HG03520 (cell line): ENCODE data around the gene KRTAP5-1.

Experiments used
- ATAC-seq: cut with Tn5 transposase; IDR thresholded peaks from one replicate; pipeline ENCODE4 v1.9.1; 2021; ENCODE audit warnings: mild to moderate bottlenecking, moderate library complexity; ENCODE audit not compliant: unreplicated experiment

KRTAP5-1 gene

DNA sequence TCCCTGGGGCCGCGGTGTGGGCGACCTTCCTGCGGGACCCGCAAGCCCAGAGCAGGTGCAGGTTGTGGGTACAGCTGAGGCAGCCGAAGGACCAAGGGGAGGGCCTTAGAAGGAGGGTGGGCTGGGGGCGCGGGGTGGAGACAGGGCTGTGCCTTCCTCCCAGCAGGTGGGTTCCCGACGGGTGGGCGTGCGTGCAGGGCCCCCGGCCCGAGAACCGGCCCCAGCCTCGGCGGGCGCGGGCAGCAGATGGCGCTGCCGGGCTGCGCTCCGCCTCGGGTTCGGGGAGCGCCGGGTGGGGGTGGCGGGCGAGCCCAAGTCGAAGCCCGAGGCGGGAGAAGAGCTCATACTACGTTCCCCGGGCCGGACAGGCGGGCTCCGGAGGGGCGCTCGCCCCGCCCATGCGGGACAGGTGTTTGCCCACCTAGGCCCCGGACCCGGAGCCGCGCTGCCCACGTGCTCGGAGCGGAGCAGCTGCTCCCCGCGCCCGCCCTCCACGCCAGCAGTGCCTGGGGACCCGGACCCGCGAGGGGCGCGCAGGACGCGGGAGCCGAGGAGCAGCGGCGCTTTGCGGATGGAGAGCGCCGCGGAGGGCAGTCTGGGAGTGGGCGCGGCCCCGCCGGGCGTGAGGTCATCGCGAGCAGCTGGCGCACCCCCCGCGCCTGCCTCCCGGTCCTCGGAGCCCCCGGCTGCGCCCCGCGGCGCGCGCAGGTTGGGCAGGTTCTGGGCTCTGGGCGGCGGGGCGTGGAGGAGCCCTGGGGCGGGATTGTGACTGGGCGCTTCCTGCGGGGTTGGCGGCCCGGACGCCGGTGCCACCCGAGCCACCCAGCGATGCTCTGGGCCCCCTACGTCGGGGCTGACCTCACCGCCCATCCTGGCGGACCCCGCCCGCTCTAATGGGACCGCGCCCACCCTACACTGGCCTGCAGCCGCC, 38.3 kb downstream of the KRTAP5-1 start:
- no peak for ATAC-seq

DNA sequence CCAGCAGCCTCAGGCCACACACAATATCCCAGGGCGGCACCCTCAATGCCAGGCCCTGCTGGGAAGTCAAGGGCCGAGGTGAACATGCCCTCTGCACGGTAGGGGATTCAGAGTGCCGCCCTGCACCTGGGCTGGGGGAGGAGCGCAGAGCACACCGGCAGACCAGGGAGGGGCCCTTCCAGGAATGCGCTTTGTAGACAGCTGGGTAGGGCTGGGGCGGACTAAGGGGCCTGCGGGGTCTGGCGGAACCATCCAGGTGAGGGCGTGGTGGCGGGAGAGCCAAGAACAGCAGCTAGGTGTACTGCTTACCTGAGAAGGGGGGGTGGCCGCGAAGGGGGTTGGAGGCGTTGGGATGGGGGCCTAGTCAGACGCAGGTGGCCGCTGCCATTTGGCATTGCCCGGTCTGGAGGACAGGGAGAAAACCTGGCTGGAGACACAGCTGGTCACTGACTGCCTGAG, 39.0 kb downstream of the KRTAP5-1 start:
- no peak for ATAC-seq

DNA sequence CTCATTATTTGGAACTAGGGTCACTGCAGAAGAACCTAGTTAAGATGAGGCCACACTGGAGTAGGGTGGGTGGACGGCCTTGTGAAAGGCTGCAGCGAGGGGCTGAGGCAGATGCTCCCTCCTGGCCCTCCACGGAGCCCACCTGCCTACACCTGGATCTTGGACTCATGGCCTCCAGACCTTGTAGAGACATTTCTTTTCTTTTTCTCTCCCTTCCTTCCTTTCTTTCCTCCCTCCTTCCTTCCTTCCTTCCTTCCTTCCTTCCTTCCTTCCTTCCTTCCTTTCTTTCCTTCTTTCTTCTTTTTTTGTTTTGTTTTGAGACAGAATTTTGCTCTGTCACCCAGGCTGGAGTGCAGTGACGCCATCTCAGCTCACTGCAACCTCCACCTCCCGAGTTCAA, 39.7 kb downstream of the KRTAP5-1 start:
- ATAC-seq = no peak

DNA sequence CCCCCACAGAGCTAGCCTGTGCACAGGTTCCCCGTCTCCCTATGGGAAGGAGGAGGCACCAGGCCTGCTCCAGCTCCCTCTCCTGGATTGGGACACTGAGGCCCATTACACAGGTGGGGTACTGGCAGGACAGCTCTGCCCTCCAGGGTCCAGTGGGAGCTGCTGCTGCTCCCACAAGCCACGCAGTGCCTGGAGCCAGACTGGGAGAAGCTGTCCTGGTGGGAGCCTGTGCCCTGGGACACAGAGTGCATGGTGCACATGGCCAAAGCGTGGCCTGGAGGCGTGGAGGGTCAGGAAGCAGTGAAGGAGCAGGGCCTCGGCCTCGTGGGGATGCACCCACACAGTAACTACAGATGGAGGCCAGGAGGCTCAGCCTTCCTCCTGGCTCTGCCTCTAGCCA, 40.5 kb downstream of the KRTAP5-1 start:
- ATAC-seq = no peak

DNA sequence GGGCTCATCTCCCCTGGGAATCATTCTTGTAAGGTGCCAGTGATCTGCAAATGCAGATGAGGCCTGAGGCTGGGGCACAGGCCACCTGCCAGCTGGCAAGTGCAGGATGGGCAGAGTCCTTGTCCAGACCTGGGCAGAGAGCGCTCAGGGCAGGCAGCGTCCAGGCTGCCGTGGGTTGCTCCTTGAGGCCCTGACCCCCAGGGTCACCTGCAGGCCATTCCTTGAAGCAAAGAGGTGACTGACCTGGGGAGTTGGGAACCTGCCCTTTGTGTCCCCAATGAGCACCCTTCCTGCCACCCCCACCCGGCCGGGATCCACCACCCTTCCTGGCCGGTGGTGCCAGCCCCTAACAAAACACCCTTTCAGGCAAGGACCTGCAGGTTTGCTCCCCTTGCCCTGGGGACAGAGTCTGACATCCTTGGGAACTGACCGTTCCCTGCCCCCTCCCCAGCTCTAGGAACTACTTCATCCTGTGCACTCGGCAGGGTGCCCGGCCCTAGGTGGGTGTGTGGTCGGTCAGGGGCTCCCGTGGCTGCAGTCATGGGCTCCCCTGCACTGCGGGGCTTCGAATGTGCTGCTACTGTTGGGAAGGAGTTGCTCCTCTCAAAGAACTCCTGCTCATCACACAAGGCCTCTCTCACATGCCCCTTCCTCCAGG, 41.3 kb downstream of the KRTAP5-1 start:
- ATAC-seq = no peak

DNA sequence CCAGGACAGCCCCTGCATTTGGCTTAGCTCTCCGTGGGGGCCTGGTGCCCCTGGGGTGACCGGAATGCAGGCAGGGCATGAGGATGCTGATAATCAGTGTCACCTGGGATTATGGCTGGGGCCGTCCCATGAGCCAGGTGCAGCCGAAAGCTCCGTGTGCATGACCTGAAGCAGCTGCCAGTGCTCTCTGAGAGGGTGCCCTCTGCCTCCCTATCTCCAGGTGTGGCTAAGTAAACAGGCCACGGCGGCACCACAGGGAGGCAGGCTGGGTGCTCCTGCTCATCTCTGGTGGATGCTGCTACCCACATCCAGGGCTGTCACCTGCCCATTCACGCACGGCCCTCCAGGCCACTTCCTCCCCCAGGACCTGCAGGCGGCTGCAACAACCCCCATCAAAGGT, 42.8 kb downstream of the KRTAP5-1 start:
- ATAC-seq = no peak

DNA sequence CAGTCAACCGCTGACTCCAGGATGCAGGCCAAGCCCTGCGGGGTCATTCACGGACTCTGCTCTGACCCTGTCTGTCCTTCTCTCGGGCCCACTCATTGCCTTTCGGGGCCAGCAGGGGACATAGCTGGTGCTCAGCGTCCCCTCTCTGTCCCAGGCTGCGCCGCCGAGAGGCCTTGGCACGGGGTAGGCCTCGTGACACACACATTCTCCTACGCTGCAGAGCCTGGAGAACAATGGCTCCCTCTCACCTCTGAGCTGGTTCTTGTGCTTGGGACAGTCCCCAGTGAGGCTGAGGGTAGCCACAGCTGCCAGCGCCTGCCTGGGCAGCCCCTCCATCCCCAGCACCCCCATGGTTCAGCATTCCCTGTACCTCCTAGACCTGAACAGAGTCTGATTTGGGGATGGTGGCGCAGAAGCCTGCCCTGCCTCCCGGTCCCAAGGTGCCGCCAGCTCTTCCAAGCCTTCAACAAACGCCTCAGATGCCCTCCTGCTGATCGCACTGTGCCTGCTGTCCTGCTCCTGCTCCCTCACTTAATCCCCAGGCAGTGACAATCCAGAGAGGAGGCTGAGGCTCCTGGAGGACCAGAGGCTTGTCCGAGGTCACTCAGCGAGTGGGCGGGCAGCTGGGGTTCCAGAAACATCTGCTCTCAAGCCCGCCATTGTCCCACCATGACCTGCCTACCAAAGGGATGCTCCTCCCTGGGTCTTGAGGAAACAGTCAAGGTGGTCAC, 43.4 kb downstream of the KRTAP5-1 start:
- ATAC-seq = no peak

DNA sequence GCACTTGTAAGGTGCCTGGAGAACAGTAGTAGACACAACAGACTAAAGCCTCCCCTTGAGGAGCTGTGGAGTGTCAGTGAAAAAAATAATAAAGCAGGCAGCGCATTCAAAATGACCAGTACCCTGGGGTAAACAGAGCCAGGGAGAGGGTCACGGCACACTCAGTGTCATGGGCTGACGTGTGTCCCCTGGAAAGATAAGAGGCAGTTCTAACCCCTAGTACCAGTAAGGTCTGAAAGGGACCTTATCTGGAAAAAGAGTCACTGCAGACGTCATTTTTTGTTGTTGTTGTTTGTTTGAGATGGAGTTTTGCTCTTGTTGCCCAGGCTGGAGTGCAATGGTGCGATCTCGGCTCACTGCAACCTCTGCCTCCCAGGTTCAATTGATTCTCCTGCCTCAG, 45.0 kb downstream of the KRTAP5-1 start:
- no peak for ATAC-seq

DNA sequence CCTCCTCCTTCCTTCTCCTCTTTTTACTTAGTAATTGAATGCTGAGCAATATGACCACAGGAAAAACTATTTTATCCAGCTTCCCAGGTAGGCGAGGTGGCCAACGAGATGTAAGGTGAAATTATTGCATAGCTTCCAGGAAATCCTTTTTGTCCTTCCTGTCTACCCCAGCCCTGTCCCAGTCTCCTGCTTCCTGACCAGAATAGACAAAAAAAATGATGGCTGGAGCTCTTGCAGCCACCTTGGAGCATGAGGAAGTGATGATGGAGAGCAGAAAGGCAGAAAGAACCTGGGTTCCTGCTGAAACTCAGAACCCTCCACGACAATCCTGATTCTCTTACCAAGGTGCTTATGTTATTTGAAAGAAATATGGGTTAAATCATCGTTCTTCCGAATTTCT, 46.9 kb downstream of the KRTAP5-1 start:
- ATAC-seq = no peak

DNA sequence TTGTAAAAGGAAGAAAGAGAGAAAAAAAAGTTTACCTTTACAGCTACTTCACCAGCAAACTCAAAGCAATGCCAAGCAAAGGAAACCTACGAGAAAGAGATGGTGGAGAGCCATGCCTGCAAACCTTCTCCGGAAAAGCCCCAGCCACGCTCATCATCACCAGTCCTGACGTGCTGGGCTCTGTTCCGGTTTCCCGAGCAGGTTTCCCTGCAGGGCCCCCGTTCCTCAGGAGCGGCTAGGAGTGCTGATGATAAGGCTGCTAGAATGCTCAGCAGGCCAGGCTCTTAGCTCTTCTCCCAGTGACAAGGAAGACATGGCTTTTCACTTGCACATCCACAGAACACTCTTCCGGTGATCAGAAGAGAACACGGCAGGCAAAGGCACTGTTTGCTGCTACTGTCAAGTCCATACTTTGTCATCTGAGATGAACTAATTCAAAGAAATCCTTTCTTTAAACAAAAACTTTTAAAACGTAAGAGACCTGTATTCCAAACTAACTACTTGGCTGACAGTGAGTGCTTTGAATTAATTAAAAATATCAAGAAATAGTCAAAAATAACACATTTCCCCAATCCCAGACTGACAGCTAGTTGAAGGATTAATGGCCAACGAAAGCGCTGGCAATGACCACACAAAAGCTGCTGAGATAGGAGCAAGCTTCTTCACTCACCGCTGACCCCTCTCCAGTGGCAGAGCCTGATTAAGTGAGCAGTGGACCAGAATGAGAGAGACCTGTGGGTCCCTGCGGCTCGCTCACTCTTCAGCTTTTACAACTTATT, 48.8 kb downstream of the KRTAP5-1 start:
- ATAC-seq = no peak

DNA sequence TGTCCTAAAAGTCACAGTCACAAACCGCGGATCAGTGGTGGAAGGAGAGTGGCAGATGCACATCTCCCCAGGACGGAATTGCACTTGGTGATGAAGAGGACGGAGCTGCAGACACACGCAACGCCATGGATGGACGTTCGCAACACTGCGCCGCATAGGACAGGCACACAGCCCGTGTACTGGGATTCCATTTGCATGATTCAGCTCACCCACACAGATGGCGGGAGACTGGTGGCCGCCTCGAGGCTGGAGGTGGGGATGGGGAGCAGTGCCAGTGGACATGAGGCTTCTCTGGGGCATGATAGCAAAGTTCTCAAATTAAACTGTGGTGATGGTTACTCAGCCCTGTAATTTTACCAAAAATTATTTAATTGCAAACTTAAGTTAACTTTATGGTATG, 50.4 kb downstream of the KRTAP5-1 start:
- ATAC-seq = no peak
